ENCODE measurements around the gene HDAC4. TPM values are rescaled to one million over a fixed set of nuclear protein-coding genes. Genes with fewer than 3 reads are reported as not detected.
A peak's percentile ranks its signal among the peaks of the same experiment; 100 is the strongest.

Gene HDAC4
- total RNA-seq, 1 donor from 2014 or later: 44.7 TPM

DNA sequence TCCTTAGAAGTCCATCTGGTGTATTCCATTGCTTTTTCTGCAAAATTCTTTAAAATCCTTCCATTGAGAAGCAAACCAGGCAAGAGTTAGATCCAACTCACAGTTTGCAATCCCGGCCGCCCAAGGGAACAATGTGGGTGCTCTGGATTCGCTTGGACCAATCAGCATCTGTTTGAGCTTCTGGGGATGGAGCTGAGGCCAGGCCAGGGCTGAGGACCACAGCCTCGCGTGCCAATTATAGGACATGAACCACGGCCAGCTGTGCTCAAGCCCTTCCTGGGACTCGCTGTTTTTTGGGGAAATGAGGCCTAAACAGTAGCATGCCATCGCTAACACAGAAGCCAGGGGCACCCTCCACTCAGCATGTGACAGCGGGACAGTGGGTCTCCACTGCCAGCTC is 270.8 kb downstream of the HDAC4 start:
- Mint-ChIP-seq H3K4me3 (no peak overlapping the region), H3K27me3 (no peaks in the 10 kb centered on the region), H3K36me3 (ENCODE audit: low read depth) (peaks cover 58% of the 10 kb centered on the region), H3K4me1 (no peaks in the 10 kb centered on the region), H3K27ac (no peak overlapping the region), H3K9me3 (no peaks in the 10 kb centered on the region)
- DNase-seq: no peak
- intact Hi-C loops (cut with micrococcal nuclease): no loop called here

DNA sequence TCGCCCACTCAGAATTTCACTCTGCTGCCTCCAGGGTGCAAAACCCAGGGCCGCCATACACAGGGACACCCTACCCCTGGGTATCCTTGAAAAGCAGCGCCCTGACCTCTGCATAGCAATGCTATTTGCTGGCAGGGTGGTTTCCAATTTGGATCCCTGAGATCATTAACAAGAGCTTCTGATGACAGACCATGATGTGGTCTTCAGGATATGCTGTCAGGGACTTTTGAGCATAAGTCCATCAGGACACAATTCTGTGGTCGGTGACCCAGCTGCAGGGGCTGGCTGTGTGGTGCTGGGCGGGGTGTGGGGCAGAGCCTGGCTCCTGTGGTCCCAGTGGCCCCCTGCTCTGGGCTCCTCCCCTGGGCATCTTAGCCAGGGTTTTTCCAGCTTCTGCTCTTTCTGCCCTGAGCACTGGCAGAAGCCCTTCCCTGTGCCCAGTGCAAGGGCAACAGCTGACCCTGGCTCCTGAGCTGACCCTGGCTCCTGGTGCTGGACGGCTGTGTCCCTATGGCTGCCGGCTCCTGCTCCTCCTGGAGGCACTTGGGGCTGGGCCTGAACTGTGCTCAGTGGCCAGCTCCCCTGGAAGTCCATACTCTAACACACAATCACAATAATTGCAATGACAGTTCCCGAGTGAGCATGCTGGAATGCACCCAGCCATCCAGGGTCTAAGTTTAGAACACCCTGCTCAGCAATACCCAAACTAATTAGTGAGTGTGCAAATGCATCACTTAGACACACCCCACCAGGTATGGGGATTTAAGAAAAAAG is 271.5 kb downstream of the HDAC4 start:
- intact Hi-C loops (cut with micrococcal nuclease): no loop called here
- H3K36me3 Mint-ChIP-seq (ENCODE audit: low read depth): peaks cover 57% of the 10 kb centered on the region

DNA sequence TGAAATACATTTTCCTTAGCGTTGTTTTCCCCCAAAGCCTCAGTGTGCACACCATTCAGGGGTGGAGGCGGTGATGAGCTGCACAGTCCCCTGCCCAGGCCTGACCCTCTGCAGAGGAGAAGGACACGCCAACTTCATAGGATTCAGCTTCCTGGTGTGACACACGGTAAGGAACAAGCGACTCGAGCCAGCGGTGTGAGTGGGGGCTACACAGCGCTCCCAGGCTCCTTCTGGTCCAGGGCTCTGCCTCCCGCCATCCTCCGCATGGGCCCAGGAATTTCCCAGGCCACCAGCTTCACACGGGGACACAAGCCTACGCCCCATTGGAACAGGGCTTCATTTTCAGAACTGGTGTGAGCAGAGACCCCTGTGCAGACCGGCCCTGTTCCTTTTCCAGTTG is 272.1 kb downstream of the HDAC4 start:
- Mint-ChIP-seq H3K27me3 (no peaks in the 10 kb centered on the region), H3K36me3 (ENCODE audit: low read depth) (peaks cover 54% of the 10 kb centered on the region)
- intact Hi-C loops (cut with micrococcal nuclease): no loop called here

More for the DNA sequence above, 271.5 kb downstream of the HDAC4 start:
- Mint-ChIP-seq H3K27ac (no peak overlapping the region), H3K4me1 (no peaks in the 10 kb centered on the region), H3K27me3 (no peaks in the 10 kb centered on the region), H3K4me3 (no peak overlapping the region), H3K9me3 (no peaks in the 10 kb centered on the region)
- DNase-seq: no peak

DNA sequence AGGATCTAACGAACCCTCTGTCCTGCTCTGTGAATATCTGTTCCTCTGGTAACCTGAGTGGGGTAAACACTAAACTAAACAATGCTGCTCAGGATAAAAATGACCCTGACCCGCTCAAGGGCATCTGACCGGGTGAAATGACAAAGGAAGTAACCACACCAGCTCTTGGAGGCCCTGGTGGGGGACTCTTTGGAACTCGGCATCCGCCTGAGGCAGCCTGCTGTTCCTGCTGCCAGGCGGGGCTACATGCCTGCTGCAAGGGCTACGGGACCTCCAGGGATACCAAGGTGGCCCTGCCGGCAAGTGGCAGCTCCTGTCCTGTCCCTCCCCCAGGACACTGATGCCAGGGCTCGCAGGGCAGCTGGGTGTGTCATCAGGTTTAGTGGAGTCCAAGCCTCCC is 273.3 kb downstream of the HDAC4 start:
- Mint-ChIP-seq H3K36me3 (ENCODE audit: low read depth) (peaks cover 46% of the 10 kb centered on the region), H3K4me3 (no peak overlapping the region), H3K27me3 (no peaks in the 10 kb centered on the region), H3K27ac (no peak overlapping the region), H3K4me1 (no peaks in the 10 kb centered on the region), H3K9me3 (no peaks in the 10 kb centered on the region)
- intact Hi-C loops (cut with micrococcal nuclease): no loop called here
- no peak for DNase-seq

More for the DNA sequence above, 272.1 kb downstream of the HDAC4 start:
- H3K4me3 Mint-ChIP-seq: no peak overlapping the region
- H3K4me1 Mint-ChIP-seq: no peaks in the 10 kb centered on the region
- DNase-seq: no peak
- H3K27ac Mint-ChIP-seq: no peak overlapping the region
- H3K9me3 Mint-ChIP-seq: no peaks in the 10 kb centered on the region

DNA sequence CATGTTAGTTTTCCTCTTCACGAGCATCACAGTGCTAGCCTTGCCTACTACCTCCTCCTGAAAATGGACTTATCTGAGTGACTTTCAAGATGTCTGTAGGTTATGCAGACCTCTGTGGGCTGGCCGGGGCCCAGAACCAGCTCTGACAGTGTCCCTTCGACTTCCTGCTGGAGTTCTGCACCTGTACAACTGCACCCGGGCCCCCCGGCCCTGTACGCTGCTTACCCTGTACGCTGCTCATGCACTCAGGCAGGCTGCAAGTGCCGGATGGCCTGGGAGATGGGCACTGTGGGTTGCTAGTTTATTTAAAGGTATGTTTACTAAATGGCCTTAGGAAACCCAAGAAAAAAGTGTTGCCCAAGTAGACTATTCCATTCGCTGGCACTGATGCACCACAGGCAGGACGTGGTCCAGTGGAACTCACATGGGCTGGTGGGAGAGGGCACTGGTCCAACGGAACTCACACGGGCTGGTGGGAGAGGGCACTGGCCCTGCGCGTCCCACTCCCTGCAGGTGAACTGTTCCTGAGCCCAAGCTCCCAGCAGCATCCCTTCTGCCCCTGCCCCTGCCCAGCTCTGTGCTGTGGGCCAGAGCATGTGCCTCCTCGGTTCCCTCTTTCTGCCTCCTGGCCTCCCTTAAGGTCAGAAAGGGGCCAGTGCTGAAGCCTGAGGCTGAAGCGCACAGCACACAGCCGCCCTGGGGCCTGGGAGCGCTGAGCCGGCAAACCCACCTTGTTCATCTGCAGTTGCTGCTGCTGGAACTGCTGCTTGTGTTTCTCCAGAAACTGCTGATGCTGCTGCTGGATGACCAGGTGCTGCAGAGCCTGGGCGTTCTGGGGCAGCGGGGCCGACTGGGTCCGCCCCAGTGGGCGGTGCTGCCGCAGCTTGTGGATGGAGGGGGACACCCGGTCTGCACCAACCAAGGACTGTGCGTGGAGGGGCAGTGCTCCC is 274.8 kb downstream of the HDAC4 start:
- Mint-ChIP-seq H3K4me1 (peaks cover 1% of the 10 kb centered on the region), H3K27me3 (no peaks in the 10 kb centered on the region), H3K27ac (no peak overlapping the region), H3K9me3 (no peaks in the 10 kb centered on the region), H3K36me3 (ENCODE audit: low read depth) (peaks cover 38% of the 10 kb centered on the region), H3K4me3 (no peak overlapping the region)
- intact Hi-C loops (cut with micrococcal nuclease): no loop called here
- DNase-seq: no peak

DNA sequence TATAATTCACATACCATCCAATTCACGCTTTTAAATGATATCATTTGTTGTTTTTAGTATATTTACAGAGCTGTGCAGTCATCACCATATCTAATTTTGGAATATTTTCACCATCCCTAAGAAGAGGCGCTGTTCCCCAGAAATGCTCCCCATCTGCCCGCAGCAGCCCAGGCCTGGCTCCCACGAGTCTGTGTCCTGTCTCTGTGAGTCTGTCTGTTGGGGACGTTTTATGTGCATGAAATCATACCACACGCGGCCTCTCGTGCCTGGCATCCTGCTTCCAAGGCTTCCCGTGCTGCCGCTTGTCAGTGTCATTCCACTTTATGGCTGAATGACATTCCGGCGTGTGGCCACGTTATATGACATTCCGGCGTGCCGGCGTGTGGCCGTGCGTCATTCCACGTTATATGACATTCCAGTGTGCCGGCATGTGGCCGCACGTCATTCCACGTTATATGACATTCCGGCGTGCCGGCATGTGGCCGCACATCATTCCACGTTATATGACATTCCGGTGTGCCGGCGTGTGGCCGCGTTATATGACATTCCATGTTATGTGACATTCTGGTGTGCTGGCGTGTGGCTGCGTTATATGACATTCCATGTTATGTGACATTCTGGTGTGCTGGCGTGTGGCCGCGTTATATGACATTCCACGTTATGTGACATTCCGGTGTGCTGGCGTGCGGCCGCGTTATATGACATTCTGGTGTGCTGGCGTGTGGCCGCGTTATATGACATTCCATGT is 276.5 kb downstream of the HDAC4 start:
- Mint-ChIP-seq H3K27me3 (no peaks in the 10 kb centered on the region), H3K36me3 (ENCODE audit: low read depth) (peaks cover 34% of the 10 kb centered on the region), H3K27ac (no peak overlapping the region), H3K9me3 (no peaks in the 10 kb centered on the region), H3K4me3 (no peak overlapping the region), H3K4me1 (peaks cover 5% of the 10 kb centered on the region)
- intact Hi-C loops (cut with micrococcal nuclease): no loop called here
- DNase-seq: no peak

DNA sequence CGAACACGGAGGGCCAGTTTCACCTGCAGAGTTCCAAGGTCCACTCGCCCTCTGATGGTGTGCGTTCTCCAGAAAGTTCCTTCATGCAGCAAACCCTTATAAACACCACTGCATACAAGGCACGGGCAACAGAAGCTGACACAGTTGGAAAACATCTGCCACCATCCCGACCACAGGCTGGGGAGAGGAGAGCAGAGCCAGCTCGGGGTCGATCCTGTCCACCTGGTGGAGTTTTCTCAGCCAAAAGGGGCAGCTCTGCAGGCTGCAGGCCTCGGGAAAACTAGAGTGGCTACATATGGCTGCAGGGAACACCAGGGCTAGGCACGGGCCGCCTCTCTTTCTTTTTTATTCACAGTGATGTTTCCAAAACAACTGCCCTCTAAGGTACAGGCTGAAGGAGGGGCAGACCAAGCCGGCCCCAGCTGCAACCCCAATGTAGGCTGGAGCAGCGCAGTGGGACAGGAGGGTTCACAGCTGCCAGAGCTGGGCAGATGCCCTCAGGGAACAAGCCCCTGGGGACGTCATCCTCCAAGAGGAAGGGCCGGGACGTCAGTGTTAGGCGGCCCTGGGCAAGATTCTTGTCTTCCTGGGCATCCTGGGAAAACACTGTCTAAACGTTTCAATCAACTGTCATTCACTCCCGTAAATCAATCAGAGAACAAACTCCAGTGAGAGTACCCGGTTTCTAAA is 278.3 kb downstream of the HDAC4 start:
- no peaks in the 10 kb centered on the region for H3K27me3 Mint-ChIP-seq
- no peak overlapping the region for H3K4me3 Mint-ChIP-seq
- peaks cover 12% of the 10 kb centered on the region for H3K4me1 Mint-ChIP-seq
- DNase-seq: no peak
- peaks cover 29% of the 10 kb centered on the region for H3K36me3 Mint-ChIP-seq (ENCODE audit: low read depth)
- H3K27ac Mint-ChIP-seq: no peak overlapping the region
- intact Hi-C loops (cut with micrococcal nuclease): no loop called here
- no peaks in the 10 kb centered on the region for H3K9me3 Mint-ChIP-seq

DNA sequence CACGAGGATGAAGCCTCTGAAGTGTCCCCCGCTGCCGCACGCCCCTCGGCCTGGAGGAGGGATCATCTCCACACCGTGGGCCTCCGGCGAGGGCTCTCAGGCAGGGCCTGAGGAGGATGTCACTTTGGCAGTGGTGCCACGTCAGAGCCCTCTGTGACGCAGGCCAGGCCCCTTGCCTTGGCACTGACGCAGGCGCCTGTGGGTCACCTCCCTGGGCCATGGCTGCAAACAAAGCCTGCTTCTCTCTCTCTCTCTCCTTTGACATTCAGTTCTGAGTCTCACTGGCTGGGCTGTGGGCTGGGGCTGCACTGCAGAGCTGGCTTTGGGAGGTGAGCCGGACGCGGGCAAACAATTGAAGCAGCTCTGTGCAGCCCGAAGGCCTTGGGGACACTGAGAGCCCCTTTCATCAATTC is 279.2 kb downstream of the HDAC4 start:
- DNase-seq: no peak
- H3K9me3 Mint-ChIP-seq: no peaks in the 10 kb centered on the region
- H3K27ac Mint-ChIP-seq: no peak overlapping the region
- peaks cover 12% of the 10 kb centered on the region for H3K4me1 Mint-ChIP-seq
- H3K4me3 Mint-ChIP-seq: no peak overlapping the region
- intact Hi-C loops (cut with micrococcal nuclease): no loop called here
- H3K27me3 Mint-ChIP-seq: no peaks in the 10 kb centered on the region
- peaks cover 28% of the 10 kb centered on the region for H3K36me3 Mint-ChIP-seq (ENCODE audit: low read depth)

DNA sequence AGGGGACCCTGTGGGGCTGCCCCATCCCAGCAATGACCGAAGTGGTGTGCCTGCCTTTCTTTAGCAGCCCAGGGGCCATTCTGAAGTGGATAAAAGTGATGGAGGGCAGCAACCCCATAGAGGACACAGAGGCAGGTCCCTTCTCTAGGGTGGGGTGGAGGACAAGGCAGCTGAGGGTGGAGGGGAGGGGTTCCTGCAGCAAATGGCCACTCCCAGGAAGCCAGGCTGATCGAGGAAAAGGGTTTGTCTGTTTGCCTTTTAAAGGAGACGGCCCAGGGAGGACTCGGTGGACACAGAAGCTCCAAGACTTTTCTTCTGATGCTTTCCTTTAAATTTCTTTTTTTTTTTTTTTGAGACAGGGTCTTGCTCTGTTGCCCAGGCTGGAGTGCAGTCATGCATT is 280.2 kb downstream of the HDAC4 start:
- no peaks in the 10 kb centered on the region for H3K27me3 Mint-ChIP-seq
- DNase-seq: no peak
- intact Hi-C loops (cut with micrococcal nuclease): no loop called here
- H3K9me3 Mint-ChIP-seq: no peaks in the 10 kb centered on the region
- peaks cover 25% of the 10 kb centered on the region for H3K36me3 Mint-ChIP-seq (ENCODE audit: low read depth)
- no peak overlapping the region for H3K27ac Mint-ChIP-seq
- H3K4me3 Mint-ChIP-seq: no peak overlapping the region
- H3K4me1 Mint-ChIP-seq: peaks cover 12% of the 10 kb centered on the region

DNA sequence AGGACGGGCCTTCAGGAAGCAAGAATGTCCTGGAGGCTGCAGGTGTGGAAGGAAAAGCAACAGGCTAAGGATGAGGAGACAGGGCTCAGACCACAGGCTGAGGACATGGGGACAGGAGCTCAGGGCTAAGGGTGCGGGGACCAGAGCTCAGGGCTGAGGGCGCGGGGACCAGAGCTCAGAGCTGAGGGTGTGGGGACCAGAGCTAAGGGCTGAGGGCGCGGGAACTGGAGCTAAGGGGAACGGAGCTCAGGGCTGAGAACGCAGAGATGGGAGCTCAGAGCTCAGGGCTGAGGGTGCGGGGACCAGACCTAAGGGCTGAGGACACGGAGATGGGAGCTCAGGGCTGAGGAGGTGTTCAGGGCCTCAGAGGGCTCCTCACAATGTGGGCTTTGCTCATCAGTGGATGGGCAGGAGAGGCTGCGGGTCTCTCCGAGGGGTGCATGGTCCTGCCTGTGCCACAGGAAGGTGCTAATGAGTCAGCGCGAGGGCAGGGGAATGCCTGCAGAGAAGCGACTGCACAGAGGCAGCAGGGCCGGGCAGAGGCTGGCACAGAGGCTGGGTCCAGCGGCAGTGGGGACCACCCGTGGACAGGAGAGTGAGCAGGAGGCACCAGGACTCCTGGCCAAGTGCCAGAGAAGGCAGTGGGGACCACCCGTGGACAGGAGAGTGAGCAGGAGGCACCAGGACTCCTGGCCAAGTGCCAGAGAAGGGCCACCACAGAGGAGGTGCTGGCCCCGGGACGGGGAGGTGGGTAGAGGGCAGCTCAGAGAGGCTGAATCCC is 281.3 kb downstream of the HDAC4 start:
- no peak overlapping the region for H3K4me3 Mint-ChIP-seq
- H3K36me3 Mint-ChIP-seq (ENCODE audit: low read depth): peaks cover 16% of the 10 kb centered on the region
- H3K27ac Mint-ChIP-seq: peak overlapping the region; percentile 5
- DNase-seq: no peak
- H3K4me1 Mint-ChIP-seq: peaks cover 12% of the 10 kb centered on the region
- no peaks in the 10 kb centered on the region for H3K9me3 Mint-ChIP-seq
- no peaks in the 10 kb centered on the region for H3K27me3 Mint-ChIP-seq
- intact Hi-C loops (cut with micrococcal nuclease): no loop called here

DNA sequence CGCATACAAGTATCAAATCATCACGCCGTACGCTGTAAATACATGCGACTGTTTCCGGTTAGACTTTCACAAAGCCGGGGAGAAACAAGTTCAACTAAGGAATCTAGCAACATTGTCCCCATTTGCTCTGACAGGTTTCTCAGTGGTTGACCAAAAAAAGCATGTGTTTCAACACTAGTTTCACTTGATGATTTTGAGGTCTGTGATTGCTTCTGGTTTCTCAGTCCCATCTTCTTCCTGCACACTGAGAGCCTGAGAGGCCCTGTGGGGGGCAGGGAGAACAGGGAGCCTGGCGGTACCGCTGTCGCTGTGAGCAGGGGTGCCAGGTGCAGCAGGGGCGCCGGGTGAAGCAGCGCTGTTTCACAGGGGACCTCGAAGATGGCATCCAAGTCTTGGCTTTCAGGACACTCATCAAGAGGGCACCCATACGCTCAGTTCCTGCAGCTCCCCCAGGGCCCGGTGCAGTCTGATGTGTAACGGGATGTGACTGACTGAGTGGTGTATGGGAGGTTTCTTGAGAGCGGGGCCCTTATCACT is 282.1 kb downstream of the HDAC4 start:
- intact Hi-C loops (cut with micrococcal nuclease): no loop called here
- Mint-ChIP-seq H3K4me1 (peaks cover 12% of the 10 kb centered on the region), H3K36me3 (ENCODE audit: low read depth) (peaks cover 14% of the 10 kb centered on the region), H3K27me3 (no peaks in the 10 kb centered on the region), H3K9me3 (no peaks in the 10 kb centered on the region), H3K27ac (peak overlapping the region; percentile 5), H3K4me3 (no peak overlapping the region)
- peak; percentile 63 for DNase-seq

DNA sequence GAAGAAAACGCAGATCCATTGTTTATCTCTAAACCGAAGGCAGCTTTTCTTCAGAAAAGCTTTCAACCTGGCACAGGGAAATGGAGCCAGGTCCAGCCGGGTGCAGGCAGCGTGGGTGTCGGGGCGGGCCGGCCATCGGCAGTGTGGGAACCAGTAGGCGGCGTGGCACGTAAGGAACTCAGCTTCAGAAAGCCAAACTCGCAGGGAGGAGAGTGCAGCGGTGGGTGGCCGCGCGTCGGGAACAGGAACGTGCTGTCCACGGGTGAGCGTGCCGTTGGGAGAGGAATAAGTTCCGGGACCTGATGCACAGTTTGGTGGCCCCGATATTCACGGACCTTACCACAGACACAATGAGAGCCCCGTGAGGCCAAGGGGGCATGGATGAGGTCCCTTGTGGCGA is 282.6 kb downstream of the HDAC4 start:
- Mint-ChIP-seq H3K9me3 (no peaks in the 10 kb centered on the region), H3K27ac (no peak overlapping the region), H3K36me3 (ENCODE audit: low read depth) (peaks cover 11% of the 10 kb centered on the region), H3K4me3 (no peak overlapping the region), H3K27me3 (no peaks in the 10 kb centered on the region), H3K4me1 (peaks cover 12% of the 10 kb centered on the region)
- DNase-seq: no peak
- intact Hi-C loops (cut with micrococcal nuclease): no loop called here
